ENCODE measurements around the gene TRPC4AP. TPM values are rescaled to one million over a fixed set of nuclear protein-coding genes. Genes with fewer than 3 reads are reported as not detected.

Gene TRPC4AP
- total RNA-seq, 2 donors from 2014 or later, result 84.2 to 103 TPM

GRCh38 chr20:35101620-35102019 lies 9.0 kb upstream of the TRPC4AP start:
- Histone ChIP-seq H3K27me3 (ENCODE audit: control insufficient read depth, insufficient read depth, low read length, poor library complexity, severe bottlenecking) (no peaks in the 10 kb centered on the region), H3K4me3 (ENCODE audit: low read length) (no peak overlapping the region), H3K27ac (ENCODE audit: low read depth, low read length) (no peak overlapping the region), H3K9me3 (ENCODE audit: control insufficient read depth, low read length) (no peaks in the 10 kb centered on the region), H3K9ac (ENCODE audit: extremely low read depth, low read length, poor library complexity, severe bottlenecking) (no peak overlapping the region), H3K4me1 (ENCODE audit: control insufficient read depth, insufficient read depth, low read length) (no peaks in the 10 kb centered on the region), H3K36me3 (ENCODE audit: control insufficient read depth, insufficient read depth, low read length) (no peaks in the 10 kb centered on the region)
- H3K4me1 Mint-ChIP-seq, result no peaks in the 10 kb centered on the region
- H3K4me3 Mint-ChIP-seq, result no peak overlapping the region
- DNase-seq, result no peak
- no peak for TF ChIP-seq CTCF (conservative IDR thresholded peaks at IDR 0.05)
- H3K9me3 Mint-ChIP-seq, result no peaks in the 10 kb centered on the region
- 93% methylated on average over 8 of the region's 8 CpGs; no CpG with 5 or more reads in 1 of the 2 experiments for WGBS, 2 experiments (ENCODE audit: insufficient coverage in 1 of 2, insufficient read length in 1 of 2)
- H3K36me3 Mint-ChIP-seq (ENCODE audit: low read depth), result no peaks in the 10 kb centered on the region
- no peak overlapping the region for H3K27ac Mint-ChIP-seq
- no peaks in the 10 kb centered on the region for H3K27me3 Mint-ChIP-seq (ENCODE audit: insufficient read depth)

- Mint-ChIP-seq H3K4me1 (peaks cover 22% of the 10 kb centered on the region), H3K27ac (peak overlapping the region; percentile 92), H3K9me3 (no peaks in the 10 kb centered on the region), H3K36me3 (ENCODE audit: low read depth) (peaks cover 20% of the 10 kb centered on the region), H3K27me3 (ENCODE audit: insufficient read depth) (peaks cover 13% of the 10 kb centered on the region), H3K4me3 (peak overlapping the region; percentile 70)
- Histone ChIP-seq H3K9ac (ENCODE audit: extremely low read depth, low read length, poor library complexity, severe bottlenecking) (no peak overlapping the region), H3K27ac (ENCODE audit: low read depth, low read length) (no peak overlapping the region), H3K4me3 (ENCODE audit: low read length) (peak overlapping the region; percentile 98), H3K36me3 (ENCODE audit: control insufficient read depth, insufficient read depth, low read length) (peaks cover 3% of the 10 kb centered on the region), H3K27me3 (ENCODE audit: control insufficient read depth, insufficient read depth, low read length, poor library complexity, severe bottlenecking) (no peaks in the 10 kb centered on the region), H3K9me3 (ENCODE audit: control insufficient read depth, low read length) (no peaks in the 10 kb centered on the region), H3K4me1 (ENCODE audit: control insufficient read depth, insufficient read depth, low read length) (no peaks in the 10 kb centered on the region)
- DNase-seq, result no peak
- WGBS, 2 experiments (ENCODE audit: insufficient coverage in 1 of 2, insufficient read length in 1 of 2), result 82 to 87% methylated on average over 7 to 8 of the region's 8 CpGs
- no peak for TF ChIP-seq CTCF (conservative IDR thresholded peaks at IDR 0.05)
These were observed 769 bp upstream of the TRPC4AP start for GRCh38 chr20:35093267-35093884.

GRCh38 chr20:35091816-35092523 lies 637 bp downstream of the TRPC4AP start:
- Mint-ChIP-seq H3K27me3 (ENCODE audit: insufficient read depth) (peaks cover 13% of the 10 kb centered on the region), H3K27ac (peak overlapping the region; percentile 69), H3K4me1 (peaks cover 23% of the 10 kb centered on the region), H3K9me3 (no peaks in the 10 kb centered on the region), H3K36me3 (ENCODE audit: low read depth) (peaks cover 30% of the 10 kb centered on the region), H3K4me3 (peak overlapping the region; percentile 70)
- H3K27ac ChIP-seq (ENCODE audit: low read depth, low read length), result peak overlapping the region; percentile 79
- 2 to 7% methylated on average over 15 to 28 of the region's 28 CpGs for WGBS, 2 experiments (ENCODE audit: insufficient coverage in 1 of 2, insufficient read length in 1 of 2)
- H3K4me1 ChIP-seq (ENCODE audit: control insufficient read depth, insufficient read depth, low read length), result no peaks in the 10 kb centered on the region
- H3K27me3 ChIP-seq (ENCODE audit: control insufficient read depth, insufficient read depth, low read length, poor library complexity, severe bottlenecking), result no peaks in the 10 kb centered on the region
- peak overlapping the region; percentile 92 for H3K9ac ChIP-seq (ENCODE audit: extremely low read depth, low read length, poor library complexity, severe bottlenecking)
- H3K9me3 ChIP-seq (ENCODE audit: control insufficient read depth, low read length), result no peaks in the 10 kb centered on the region
- no peak for TF ChIP-seq CTCF (conservative IDR thresholded peaks at IDR 0.05)
- H3K4me3 ChIP-seq (ENCODE audit: low read length), result peak overlapping the region; percentile 98
- H3K36me3 ChIP-seq (ENCODE audit: control insufficient read depth, insufficient read depth, low read length), result peaks cover 10% of the 10 kb centered on the region
- no peak for DNase-seq
